ENCODE results near the gene BBS9.
A peak's percentile ranks its signal among the peaks of the same experiment; 100 is the strongest.

The BBS9 gene

GRCh38 chr7:33627741-33628140, 498.4 kb downstream of the BBS9 start:
- no peak for DNase-seq

DNA sequence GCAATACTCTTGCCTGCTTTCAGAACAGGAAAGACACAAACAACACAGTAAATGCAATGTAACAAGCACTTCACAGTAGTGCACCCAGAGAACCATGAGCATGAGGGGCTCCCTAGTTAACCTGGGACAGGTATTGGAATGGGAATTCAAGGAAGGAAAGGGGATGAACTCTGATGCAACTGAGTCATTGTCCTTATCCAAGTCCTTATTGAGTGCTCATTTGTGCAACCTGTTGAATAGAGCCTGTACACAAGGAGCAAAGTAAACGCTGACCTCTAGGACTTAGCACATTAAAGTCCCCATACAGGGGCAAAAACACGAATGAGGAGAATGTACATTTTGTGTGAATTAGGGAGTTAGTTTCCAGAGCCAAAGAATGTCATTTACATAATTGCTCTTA, 499.5 kb downstream of the BBS9 start:
- no peak for DNase-seq

GRCh38 chr7:33630359-33630758, 501.0 kb downstream of the BBS9 start:
- no peak for DNase-seq

- DNase-seq, result no peak
These were observed 503.0 kb downstream of the BBS9 start for GRCh38 chr7:33632322-33632721.

- no peak for DNase-seq
These were observed 503.6 kb downstream of the BBS9 start for GRCh38 chr7:33632840-33633525.

DNA sequence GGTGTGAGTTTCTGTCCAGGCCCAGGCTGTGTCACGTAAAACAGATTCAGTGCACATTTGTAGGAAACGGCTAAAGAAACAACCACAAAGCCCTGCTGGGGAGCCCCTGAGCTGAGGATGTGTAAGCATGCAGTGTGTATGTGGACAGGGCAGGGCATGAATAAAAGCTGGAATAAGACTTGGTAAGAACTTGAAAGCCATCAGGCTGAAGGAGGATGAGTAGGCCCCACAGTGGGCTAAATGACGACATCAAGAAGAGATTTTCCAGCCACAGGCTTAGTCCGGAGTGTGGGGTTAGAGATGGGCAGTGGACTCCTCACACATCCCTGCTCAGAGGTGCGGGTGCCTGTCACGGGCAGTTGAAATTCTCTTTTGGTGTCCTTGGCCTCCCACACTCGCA, 505.2 kb downstream of the BBS9 start:
- no peak for DNase-seq

- DNase-seq, result no peak
These were observed 507.0 kb downstream of the BBS9 start for GRCh38 chr7:33636359-33636758.

DNA sequence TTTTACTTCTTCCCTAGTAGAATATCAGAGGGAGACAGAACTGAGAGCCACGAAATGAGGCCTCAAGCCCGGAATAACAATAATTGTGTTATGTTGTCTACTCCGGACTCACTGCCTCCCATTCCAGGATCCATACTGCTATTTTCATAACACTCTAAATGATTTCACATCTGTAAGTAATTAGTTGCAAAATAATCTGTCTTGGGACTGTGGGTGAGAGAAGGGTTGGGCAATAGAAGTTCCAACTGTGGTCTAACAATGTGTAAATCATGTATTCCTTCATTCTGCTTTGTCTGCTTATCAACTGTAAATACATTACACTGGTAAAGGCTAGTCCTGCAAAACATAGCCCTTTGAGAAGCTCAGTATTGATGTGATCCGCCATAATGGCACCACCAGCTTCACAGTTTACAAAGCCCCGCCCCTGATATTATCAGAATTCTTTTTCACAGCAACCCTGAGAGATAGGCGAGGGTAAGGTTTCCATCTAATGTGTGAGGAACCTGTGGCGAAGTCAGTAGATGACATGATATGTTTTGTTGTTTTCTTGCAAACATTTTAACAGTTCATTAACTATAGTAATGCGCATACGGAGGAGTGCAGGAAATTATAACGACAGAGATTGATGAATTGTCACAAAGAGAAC, 510.3 kb downstream of the BBS9 start:
- DNase-seq, result no peak

DNA sequence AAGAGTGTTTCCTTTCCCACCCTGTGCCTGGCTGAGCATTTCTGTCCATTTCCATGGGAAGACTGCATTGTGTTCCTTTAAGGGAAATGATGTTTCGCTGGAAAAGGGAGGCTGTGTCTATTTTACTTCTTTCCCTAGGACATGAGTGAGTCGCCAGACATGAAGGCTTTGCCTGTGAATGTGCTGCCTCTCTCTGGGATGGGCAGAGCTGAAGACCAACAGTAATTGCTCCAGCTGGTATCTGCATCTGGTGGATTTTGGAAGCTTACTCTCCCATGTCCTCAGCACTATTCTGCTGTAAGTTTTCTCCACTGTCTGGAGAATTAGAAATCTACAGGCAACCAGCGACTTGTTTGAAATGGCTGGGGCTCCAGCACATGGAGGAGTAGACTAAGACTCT, 511.4 kb downstream of the BBS9 start:
- DNase-seq, result no peak

- DNase-seq, result no peak
These were observed 512.9 kb downstream of the BBS9 start for GRCh38 chr7:33642312-33642711.

- DNase-seq, result no peak
These were observed 514.2 kb downstream of the BBS9 start for GRCh38 chr7:33643530-33643929.

GRCh38 chr7:33644489-33644888, 515.1 kb downstream of the BBS9 start:
- DNase-seq, result no peak

DNA sequence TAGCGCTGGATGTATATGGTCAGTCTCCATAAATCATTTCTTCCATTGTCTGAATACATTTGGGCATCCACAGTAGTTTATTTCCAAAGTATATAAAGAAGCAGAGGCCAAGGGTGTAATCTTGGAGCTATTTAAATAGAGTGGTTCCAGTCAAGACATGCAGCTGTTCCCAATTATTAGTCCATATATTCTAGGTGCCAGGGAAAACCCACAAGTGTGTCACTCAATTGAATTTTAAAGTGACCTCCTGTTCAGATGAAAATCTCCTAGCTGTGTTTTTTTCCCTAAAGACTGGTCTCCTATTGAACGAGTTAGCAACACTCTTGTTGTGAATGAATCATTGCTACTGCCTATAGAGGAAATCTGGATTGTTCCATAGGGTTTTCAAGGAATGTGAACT, 515.7 kb downstream of the BBS9 start:
- DNase-seq, result peak; percentile 6

DNA sequence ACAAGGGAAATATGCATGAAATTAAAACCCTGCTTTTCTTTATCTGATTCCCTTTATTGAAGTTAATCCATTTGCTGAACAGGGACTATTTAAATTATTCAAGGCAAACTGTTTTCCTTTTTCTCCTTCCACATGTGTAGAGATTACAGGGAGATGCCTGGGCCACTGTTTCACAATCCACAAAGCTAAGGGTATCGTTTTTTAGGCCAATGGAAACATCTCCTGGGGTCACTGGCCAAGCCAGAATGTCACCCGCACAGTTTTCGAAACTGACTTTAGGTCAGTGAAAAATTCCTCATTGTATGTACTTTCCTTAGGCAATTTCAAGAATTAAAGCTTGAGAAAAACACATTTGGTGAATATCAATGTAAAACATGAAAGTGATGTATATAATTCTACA, 516.8 kb downstream of the BBS9 start:
- DNase-seq, result no peak

GRCh38 chr7:33646891-33647391, 517.6 kb downstream of the BBS9 start:
- no peak for DNase-seq

DNA sequence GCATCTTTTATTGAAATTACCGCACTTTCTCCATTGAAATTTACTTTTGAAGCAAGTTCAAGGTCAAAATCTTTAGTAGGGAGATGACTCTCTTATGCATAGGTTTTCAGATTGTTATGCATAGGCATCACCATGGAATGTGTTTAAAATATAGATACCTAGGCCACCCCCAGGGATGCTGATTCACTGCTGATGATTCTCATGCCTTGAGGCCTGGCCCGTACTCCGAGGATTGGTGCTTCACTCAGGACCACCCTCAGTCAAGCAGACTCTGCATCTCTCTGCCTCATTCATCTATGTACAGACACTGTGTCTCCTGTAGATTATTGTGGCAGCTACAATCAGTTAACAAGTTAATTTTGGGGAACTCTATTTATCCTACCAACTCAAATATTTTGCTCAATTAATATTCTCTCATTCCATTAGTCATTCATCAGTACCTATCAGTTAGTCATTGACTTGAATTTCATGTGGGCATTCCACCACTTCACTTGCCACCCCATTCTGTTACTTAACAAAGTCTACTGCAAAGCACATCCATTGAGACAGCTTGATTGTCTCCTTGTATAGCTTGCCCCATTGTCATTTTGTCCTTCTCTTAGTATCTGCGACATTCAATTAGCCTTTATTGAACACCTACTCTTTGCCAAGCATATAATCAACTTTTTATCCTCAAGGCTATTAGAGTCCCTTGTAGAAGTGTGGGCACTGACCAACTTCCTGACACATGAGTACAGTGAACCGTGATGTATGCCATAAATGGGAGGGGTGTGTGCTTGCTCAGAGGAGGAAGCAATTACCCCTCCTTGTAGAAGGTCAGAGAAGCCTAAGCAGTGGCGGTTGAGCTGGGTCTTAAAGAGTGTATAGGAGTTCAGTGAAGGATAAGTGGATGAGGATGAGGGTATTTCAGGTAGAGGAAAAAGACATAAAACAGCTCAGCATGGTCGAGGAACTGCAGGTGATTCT, 520.4 kb downstream of the BBS9 start:
- DNase-seq, result no peak

DNA sequence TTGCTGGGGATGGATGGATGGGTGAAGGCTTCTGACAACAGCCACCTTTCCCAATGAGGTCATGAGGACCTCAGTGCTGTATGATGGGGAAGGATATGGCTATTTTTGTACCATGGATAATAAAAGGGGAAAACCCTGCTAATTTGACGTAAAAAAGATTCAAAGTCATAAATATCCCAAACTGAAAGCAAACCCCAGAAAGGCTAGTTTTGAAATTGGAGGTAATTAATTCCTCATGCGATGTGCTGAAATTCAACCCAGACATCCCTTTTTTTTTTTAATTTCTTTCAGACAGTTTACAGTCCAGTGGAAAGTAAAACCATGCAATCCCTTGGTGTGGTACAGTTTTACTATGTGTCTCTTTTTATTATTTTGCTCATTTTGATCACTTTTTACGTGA, 521.5 kb downstream of the BBS9 start:
- no peak for DNase-seq

DNA sequence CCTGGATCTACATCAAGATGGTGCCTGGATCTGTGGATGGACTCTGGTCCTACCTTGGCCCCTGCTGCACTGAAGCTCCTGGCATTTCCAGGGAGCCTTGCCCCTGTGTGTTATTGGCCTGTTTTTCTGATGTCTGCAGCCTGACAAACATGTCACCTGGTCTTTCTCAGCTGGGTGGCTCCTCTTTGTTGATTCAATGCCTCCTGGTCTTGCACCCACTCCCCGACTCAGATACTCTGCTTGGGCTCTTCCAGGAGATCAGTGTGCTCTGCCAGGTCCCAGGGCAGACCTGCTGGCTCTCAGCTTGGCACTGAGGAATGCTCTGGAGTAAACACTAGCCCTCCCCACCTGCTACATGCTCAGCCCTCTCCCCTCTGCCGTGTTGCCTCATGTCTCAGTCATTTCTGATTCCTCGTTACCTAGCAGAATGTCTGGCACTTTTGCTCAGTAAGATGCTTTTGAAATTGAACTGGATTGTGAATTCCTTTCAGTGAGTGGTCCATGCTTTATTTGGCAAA, 522.7 kb downstream of the BBS9 start:
- DNase-seq, result no peak

DNA sequence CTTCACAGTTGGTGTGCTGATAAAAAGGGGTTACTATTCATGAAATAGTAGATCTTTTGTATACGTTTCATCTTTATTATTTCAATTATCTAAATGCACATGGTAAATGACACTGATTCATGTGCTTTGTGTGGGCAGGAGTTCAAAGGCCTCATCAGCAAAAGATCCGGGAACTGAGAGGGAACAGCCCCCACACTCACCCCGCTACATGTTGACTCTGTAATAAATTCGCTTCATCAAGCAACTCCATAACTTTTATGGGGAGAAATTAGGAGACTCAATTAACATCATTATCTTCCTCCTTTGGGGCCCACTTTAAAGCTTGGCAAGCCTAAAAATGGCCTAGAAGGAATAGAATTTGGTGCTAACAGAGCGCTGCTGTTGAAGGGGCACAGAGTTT, 525.3 kb downstream of the BBS9 start:
- no peak for DNase-seq
